Gastrocnemius medialis (tissue), 4 donors: ENCODE measurements around the gene BICDL1. TPM values are rescaled to one million over a fixed set of nuclear protein-coding genes. Genes with fewer than 3 reads are reported as not detected.
"Not testable (repeated sequence)": the region's sequence is repeated elsewhere in the genome, so short reads cannot be mapped to it uniquely, and the experiment has no call there.

Experiments used
- ATAC-seq, 2 donors: fragments of 150-250 bp; one replicate each; pipeline ENCODE4 v1.9.1; 2016
- DNase-seq, 2 donors: peaks; one replicate each; pipeline ENCODE4 v3.0.0-alpha.2; 2019
- H3K27ac ChIP-seq, 4 donors: fragments of 200-600 bp; sonication (generic); 1 replicate in 1 of 4; 2 replicates in 3 of 4; pipeline ENCODE4 v1.5.1; 2016 to 2018; ENCODE audit warnings: mild to moderate bottlenecking in 2 of 4, moderate library complexity in 1 of 4
- H3K27me3 ChIP-seq, 3 donors: fragments of 200-600 bp; sonication (generic) in 2 of 3; 1 replicate in 1 of 3; 2 replicates in 2 of 3; pipeline versions ENCODE4 v1.5.1 to v1.6.0; 2016 to 2019; ENCODE audit warnings: mild to moderate bottlenecking in 1 of 3, moderate library complexity in 1 of 3
- H3K36me3 ChIP-seq, 2 donors: fragments of 200-600 bp; sonication (generic) in 1 of 2; one replicate each; pipeline ENCODE4 v1.5.1; 2017 to 2018
- H3K4me1 ChIP-seq, 2 donors: fragments of 200-600 bp; sonication (generic) in 1 of 2; one replicate each; pipeline ENCODE4 v1.5.1; 2016 to 2017; ENCODE audit warnings: mild to moderate bottlenecking in 2 of 2
- H3K4me3 ChIP-seq, 4 donors: fragments of 200-600 bp; sonication (generic) in 3 of 4; 1 replicate in 1 of 4; 2 replicates in 3 of 4; pipeline ENCODE4 v1.5.1; 2016 to 2019; ENCODE audit warnings: mild to moderate bottlenecking in 2 of 4
- H3K9me3 ChIP-seq, 3 donors: fragments of 200-600 bp; sonication (generic) in 2 of 3; 1 replicate in 1 of 3; 2 replicates in 2 of 3; pipeline ENCODE4 v1.5.1; 2016 to 2019
- POLR2A ChIP-seq, 2 donors: fragments of 450-650 bp; IDR thresholded peaks; one replicate each; pipeline ENCODE4 v1.6.1; 2017; ENCODE audit warnings: antibody characterized with exemption in 2 of 2, mild to moderate bottlenecking in 2 of 2, moderate library complexity in 2 of 2
- in situ Hi-C, 4 donors: fragments of 200-750 bp; cut with MboI; loops; one replicate each; pipeline versions ENCODE4 v1.15.0 to v1.8.0; 2017; ENCODE audit warnings: low sequenced_read_pairs in 4 of 4
- intact Hi-C: fragments of 100-400 bp; cut with DNase I; formaldehyde crosslinking; loops from one replicate; pipeline ENCODE4 v1.15.1; 2023; ENCODE audit warnings: low total_unique reads
- total RNA-seq, 4 donors: library from RNA; depleted of rRNA; stranded (reverse); fragments of >200 nt; gene quantifications; one replicate each; pipeline versions ENCODE4 v1.1.0 to v1.2.3, GENCODE V29; 2016
- TF ChIP-seq, protein P1 (sequence below), 5 experiments: fragments of 450-650 bp in 3 of 5; fragments of 200-600 bp in 2 of 5; sonication (generic) in 2 of 5; IDR thresholded peaks in 4 of 5; conservative IDR thresholded peaks in 1 of 5; 1 replicate in 4 of 5; 2 replicates in 1 of 5; pipeline ENCODE4 v1.5.1; 2016 to 2019; ENCODE audit warnings: antibody characterized with exemption in 5 of 5, mild to moderate bottlenecking in 3 of 5, moderate library complexity in 3 of 5

BICDL1 gene
- total RNA-seq, 4 donors from 2014 or later, result 0.93 to 1.4 TPM; not detected in 2

DNA sequence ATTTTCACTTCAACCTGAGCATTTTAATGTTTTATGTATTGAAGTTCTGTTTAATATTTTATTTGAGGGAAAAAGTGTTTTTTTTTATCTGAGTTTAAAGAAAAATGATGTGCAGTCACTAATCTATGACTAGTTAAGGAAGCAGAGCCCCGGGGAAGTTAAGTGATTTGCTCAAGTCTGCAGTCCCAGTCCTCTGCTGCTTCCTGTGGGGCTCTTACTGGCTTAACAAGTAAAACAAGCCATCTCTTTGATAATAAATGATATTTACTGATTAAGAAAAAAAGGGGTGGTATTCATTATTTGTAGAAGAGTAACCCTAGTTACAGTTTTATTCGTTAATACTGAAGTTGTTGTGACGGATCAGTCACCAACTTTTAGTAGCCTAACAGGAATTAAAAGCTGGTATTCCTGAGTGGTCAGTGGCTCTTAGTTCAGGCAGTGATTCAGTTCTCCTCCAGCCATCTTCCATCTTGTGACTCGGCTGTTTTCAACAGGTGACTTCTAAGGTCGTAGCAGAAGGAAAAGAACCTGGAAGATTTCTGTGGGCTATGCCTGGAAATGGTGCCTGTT lies 21.7 kb downstream of the BICDL1 start:
- Histone ChIP-seq H3K27ac (no peak overlapping the region), H3K4me3 (no peak overlapping the region), H3K4me1 (no peaks in the 10 kb centered on the region), H3K36me3 (no peaks in the 10 kb centered on the region), H3K9me3 (no peaks in the 10 kb centered on the region), H3K27me3 (peaks cover 0 to 3% (median 3%) of the 10 kb centered on the region in 3 donors)
- in situ Hi-C loops (no loop called here), intact Hi-C loops (no loop called here)
- DNase-seq (no peak), ATAC-seq (no peak)
- no peak for TF ChIP-seq POLR2A (IDR thresholded peaks at IDR 0.05)
- TF ChIP-seq, protein P1, sequence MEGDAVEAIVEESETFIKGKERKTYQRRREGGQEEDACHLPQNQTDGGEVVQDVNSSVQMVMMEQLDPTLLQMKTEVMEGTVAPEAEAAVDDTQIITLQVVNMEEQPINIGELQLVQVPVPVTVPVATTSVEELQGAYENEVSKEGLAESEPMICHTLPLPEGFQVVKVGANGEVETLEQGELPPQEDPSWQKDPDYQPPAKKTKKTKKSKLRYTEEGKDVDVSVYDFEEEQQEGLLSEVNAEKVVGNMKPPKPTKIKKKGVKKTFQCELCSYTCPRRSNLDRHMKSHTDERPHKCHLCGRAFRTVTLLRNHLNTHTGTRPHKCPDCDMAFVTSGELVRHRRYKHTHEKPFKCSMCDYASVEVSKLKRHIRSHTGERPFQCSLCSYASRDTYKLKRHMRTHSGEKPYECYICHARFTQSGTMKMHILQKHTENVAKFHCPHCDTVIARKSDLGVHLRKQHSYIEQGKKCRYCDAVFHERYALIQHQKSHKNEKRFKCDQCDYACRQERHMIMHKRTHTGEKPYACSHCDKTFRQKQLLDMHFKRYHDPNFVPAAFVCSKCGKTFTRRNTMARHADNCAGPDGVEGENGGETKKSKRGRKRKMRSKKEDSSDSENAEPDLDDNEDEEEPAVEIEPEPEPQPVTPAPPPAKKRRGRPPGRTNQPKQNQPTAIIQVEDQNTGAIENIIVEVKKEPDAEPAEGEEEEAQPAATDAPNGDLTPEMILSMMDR (IDR thresholded peaks at IDR 0.05 in 4 of 5, conservative IDR thresholded peaks at IDR 0.05 in 1 of 5), result no peak

DNA sequence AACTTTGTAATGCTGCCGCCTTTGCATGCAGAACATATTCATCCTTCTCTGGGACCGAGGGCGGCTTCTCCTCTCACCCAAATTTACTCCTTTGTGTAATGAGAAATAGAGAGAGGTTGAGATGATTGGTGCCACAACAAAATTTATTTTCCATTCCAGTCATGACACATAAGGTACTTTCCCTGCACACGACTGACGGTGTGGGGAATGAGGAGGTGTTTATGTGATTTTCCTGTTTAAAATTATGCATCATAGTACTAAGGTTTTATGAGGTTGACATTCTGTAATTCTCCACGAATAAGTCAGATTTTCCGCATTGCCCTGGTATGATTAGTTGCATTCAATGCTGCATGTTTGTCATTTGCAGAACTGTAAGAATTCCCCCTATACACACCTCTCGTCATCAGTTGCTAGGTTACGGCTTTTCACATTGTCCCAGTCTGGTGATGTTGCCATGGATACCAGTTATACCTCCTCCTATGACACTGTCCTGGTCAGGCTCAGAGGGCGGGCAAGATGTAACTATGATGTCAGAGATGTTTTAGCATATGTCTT lies 23.1 kb downstream of the BICDL1 start:
- Histone ChIP-seq H3K9me3 (no peaks in the 10 kb centered on the region), H3K27ac (no peak overlapping the region), H3K36me3 (no peaks in the 10 kb centered on the region), H3K4me1 (no peaks in the 10 kb centered on the region), H3K4me3 (no peak overlapping the region), H3K27me3 (peaks cover 0 to 3% (median 3%) of the 10 kb centered on the region in 3 donors)
- in situ Hi-C loops, result no loop called here
- DNase-seq (no peak), ATAC-seq (no peak)
- intact Hi-C loops, result no loop called here
- TF ChIP-seq, protein P1 (IDR thresholded peaks at IDR 0.05 in 4 of 5, conservative IDR thresholded peaks at IDR 0.05 in 1 of 5), result no peak

DNA sequence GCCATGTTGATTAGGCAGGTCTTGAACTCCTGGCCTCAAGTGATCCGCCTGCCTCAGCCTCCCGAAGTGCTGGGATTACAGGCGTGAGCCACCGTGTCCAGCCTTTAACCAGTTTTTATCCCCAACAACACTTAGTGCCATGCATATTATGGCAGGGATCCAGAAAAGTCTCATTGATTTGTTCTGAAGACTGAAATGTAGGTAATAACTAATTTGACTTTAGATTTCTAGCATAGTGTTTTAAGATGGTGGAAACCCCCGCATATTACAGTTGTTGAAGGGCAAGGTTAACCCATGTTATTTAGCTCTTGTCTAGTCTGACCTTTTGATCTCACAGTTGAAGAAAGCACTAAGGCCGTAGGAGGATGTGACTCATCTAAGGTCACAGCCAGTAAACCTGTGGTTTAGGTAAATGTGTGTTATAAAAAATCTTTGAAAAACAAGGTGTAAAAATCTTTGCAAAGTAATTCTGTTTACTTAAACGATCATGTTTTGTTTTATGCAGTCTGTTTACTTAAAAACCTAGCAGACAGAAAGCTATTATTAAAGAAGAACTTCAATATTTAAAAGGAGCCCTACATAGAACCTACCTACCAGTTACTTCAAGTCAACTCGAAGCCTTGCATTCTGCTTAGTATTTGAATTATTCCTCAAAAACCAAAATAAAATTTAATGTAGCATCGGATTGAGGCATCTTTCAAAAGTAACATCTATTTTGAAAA lies 24.8 kb downstream of the BICDL1 start:
- Histone ChIP-seq H3K27me3 (peaks cover 0 to 3% (median 3%) of the 10 kb centered on the region in 3 donors), H3K9me3 (no peaks in the 10 kb centered on the region), H3K27ac (no peak overlapping the region), H3K36me3 (no peaks in the 10 kb centered on the region), H3K4me3 (no peak overlapping the region), H3K4me1 (no peaks in the 10 kb centered on the region)
- no peak for DNase-seq
- ATAC-seq, result no peak
- intact Hi-C loops, result no loop called here
- TF ChIP-seq POLR2A (IDR thresholded peaks at IDR 0.05), result no peak
- TF ChIP-seq, protein P1 (IDR thresholded peaks at IDR 0.05 in 4 of 5, conservative IDR thresholded peaks at IDR 0.05 in 1 of 5), result no peak
- in situ Hi-C loops, result no loop called here

DNA sequence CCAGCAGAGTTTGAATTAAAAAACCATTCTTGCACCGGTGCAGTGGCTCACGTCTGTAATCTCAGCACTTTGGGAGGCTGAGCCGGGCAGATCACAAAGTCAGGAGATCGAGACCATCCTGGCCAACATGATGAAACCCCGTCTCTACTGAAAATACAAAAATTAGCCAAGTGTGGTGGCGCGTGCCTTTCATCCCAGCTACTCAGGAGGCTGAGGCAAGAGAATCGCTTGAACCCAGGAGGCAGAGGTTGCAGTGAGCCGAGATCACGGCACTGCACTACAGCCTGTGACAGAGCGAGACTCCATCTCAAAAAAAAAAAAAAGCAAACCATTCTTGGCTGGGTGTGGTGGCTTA lies 25.3 kb downstream of the BICDL1 start:
- ATAC-seq, H3K4me3 ChIP-seq, H3K4me1 ChIP-seq, H3K9me3 ChIP-seq, DNase-seq, H3K36me3 ChIP-seq, in situ Hi-C loops, intact Hi-C loops, H3K27ac ChIP-seq, H3K27me3 ChIP-seq: not testable (repeated sequence)

DNA sequence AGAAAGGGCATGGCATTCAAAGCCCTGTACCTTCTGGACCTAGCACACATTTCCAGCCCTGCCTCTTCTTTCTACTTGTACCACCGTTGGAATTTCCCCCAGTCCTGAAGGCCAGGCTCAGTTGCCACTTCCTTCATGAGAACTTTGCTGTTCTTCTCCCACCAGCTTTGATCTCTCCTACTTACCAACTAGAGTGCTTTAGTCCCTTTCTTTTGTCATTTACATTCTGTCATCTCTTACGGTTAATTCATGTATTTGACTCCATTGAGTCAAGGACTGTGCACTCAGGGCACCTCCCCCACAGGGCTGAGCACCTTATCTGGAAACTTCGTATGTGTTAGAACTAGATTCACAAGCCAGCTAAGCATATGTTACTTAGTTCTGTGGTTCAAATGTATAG lies 26.3 kb downstream of the BICDL1 start:
- no peaks in the 10 kb centered on the region for H3K36me3 ChIP-seq
- in situ Hi-C loops (no loop called here), intact Hi-C loops (loop anchor here (5.0 kb wide), 1 partner anchor 593 kb away; no protein-coding TSS in a partner anchor)
- no peak for DNase-seq
- H3K27me3 ChIP-seq, result peaks cover 0 to 3% (median 3%) of the 10 kb centered on the region in 3 donors
- no peak for ATAC-seq
- H3K27ac ChIP-seq, result no peak overlapping the region
- TF ChIP-seq, protein P1 (IDR thresholded peaks at IDR 0.05 in 4 of 5, conservative IDR thresholded peaks at IDR 0.05 in 1 of 5), result no peak
- TF ChIP-seq POLR2A (IDR thresholded peaks at IDR 0.05), result no peak
- no peaks in the 10 kb centered on the region for H3K9me3 ChIP-seq
- no peaks in the 10 kb centered on the region for H3K4me1 ChIP-seq
- H3K4me3 ChIP-seq, result no peak overlapping the region

DNA sequence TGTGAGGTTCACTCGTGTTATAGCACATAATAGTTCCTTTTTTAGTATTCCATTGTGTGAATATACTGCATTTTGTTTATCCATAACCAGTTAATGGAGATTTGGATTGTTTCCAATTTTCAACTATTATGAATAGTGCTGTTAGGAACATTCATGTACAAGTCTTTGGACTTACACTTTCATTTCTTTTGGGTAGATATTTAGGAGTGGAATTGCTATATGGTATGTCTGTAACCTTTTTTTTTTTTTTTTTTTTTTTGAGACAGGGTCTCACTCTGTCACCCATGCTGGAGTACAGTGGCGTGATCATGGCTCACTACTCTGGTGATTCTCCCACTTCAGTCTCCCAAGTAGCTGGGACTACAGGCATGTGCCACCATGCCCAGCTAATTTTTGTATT lies 27.2 kb downstream of the BICDL1 start:
- H3K4me3 ChIP-seq, in situ Hi-C loops, H3K27ac ChIP-seq, H3K4me1 ChIP-seq, H3K36me3 ChIP-seq, H3K9me3 ChIP-seq, ATAC-seq, H3K27me3 ChIP-seq, DNase-seq: not testable (repeated sequence)
- intact Hi-C loops, result loop anchor here (5.0 kb wide), 1 partner anchor 594 kb away; no protein-coding TSS in a partner anchor
